Cardiac muscle cell (in vitro differentiated cells and primary cell): ENCODE results near the gene SH3RF3. TPM values are rescaled to one million over a fixed set of nuclear protein-coding genes. Genes with fewer than 3 reads are reported as not detected.

Source experiments
- DNase-seq, 2 donors: peaks; one replicate each; pipeline versions ENCODE4 v3.0.0 to v3.0.0-alpha.2; 2010 to 2017; ENCODE audit warnings: low read depth in 1 of 2, low spot score in 1 of 2
- H3K27ac ChIP-seq: fragments of 200-600 bp; sonication (generic); 2 replicates; pipeline ENCODE4 v1.5.1; 2016
- H3K27me3 ChIP-seq: fragments of 200-600 bp; sonication (generic); 2 replicates; pipeline ENCODE4 v1.6.0; 2016; ENCODE audit warnings: control low read depth
- H3K36me3 ChIP-seq: fragments of 200-600 bp; sonication (generic); 2 replicates; pipeline ENCODE4 v1.5.1; 2016; ENCODE audit warnings: control low read depth
- H3K4me1 ChIP-seq: fragments of 200-600 bp; sonication (generic); 2 replicates; pipeline ENCODE4 v1.8.1; 2017; ENCODE audit warnings: low read depth, mild to moderate bottlenecking, mixed run types
- H3K4me3 ChIP-seq: fragments of 200-600 bp; sonication (generic); 2 replicates; pipeline ENCODE4 v1.5.1; 2016; ENCODE audit warnings: mild to moderate bottlenecking
- H3K9me3 ChIP-seq: fragments of 200-600 bp; sonication (generic); 2 replicates; pipeline ENCODE4 v1.5.1; 2017; ENCODE audit warnings: low read depth, mild to moderate bottlenecking, control low read depth
- CTCF ChIP-seq: IDR thresholded peaks from 2 replicates; pipeline ENCODE4 v1.5.1; 2012; ENCODE audit warnings: low read depth, mild to moderate bottlenecking, low read length
- polyA plus RNA-seq: library from polyadenylated mRNA; unstranded; fragments of >200 nt; fragmentation: Nextera tagmentation; extraction: Ambion mirVana; gene quantifications from 2 replicates; pipeline ENCODE4 v1.2.1, GENCODE V29; 2016
- total RNA-seq: library from RNA; depleted of rRNA; stranded (reverse); fragments of >200 nt; gene quantifications from 2 replicates; pipeline ENCODE4 v1.2.3, GENCODE V29; 2016

SH3RF3 gene
- total and polyA plus RNA-seq, 2 experiments from 2014 or later = 1.2 to 1.7 TPM

- TF ChIP-seq CTCF = no peak
- H3K27ac ChIP-seq = no peak overlapping the region
- peaks cover 74% of the 10 kb centered on the region for H3K27me3 ChIP-seq
- peak in 1 of 2 donors; percentile 24 for DNase-seq
- H3K4me1 ChIP-seq = no peaks in the 10 kb centered on the region
- no peaks in the 10 kb centered on the region for H3K9me3 ChIP-seq
- no peaks in the 10 kb centered on the region for H3K36me3 ChIP-seq
- H3K4me3 ChIP-seq = no peak overlapping the region
These were observed 1.1 kb downstream of the SH3RF3 start for GRCh38 chr2:109129921-109130722.

- Histone ChIP-seq H3K9me3 (no peaks in the 10 kb centered on the region), H3K4me3 (no peak overlapping the region), H3K27ac (no peak overlapping the region), H3K27me3 (peaks cover 74% of the 10 kb centered on the region), H3K36me3 (no peaks in the 10 kb centered on the region), H3K4me1 (no peaks in the 10 kb centered on the region)
- no peak for DNase-seq
- no peak for TF ChIP-seq CTCF
These were observed 1.7 kb downstream of the SH3RF3 start for GRCh38 chr2:109130723-109130995.

- Histone ChIP-seq H3K4me1 (no peaks in the 10 kb centered on the region), H3K27ac (no peak overlapping the region), H3K27me3 (peaks cover 68% of the 10 kb centered on the region), H3K36me3 (no peaks in the 10 kb centered on the region), H3K9me3 (no peaks in the 10 kb centered on the region), H3K4me3 (no peak overlapping the region)
- no peak for TF ChIP-seq CTCF
- DNase-seq = peak in 1 of 2 donors; percentile 18
These were observed 2.8 kb downstream of the SH3RF3 start for GRCh38 chr2:109131777-109132176.

- Histone ChIP-seq H3K4me1 (no peaks in the 10 kb centered on the region), H3K27me3 (peaks cover 66% of the 10 kb centered on the region), H3K27ac (no peak overlapping the region), H3K4me3 (no peak overlapping the region), H3K9me3 (no peaks in the 10 kb centered on the region), H3K36me3 (no peaks in the 10 kb centered on the region)
- DNase-seq = no peak
- TF ChIP-seq CTCF = no peak
These were observed 3.6 kb downstream of the SH3RF3 start for GRCh38 chr2:109132626-109133025.

GRCh38 chr2:109133746-109134145 lies 4.7 kb downstream of the SH3RF3 start:
- H3K27ac ChIP-seq = no peak overlapping the region
- no peak for TF ChIP-seq CTCF
- DNase-seq = no peak
- no peaks in the 10 kb centered on the region for H3K36me3 ChIP-seq
- H3K4me3 ChIP-seq = no peak overlapping the region
- H3K9me3 ChIP-seq = no peaks in the 10 kb centered on the region
- H3K27me3 ChIP-seq = peaks cover 61% of the 10 kb centered on the region
- H3K4me1 ChIP-seq = no peaks in the 10 kb centered on the region
